HG03064 (cell line): Measurements from ENCODE around the gene ZNF740.
"Not testable (repeated sequence)": the region's sequence is repeated elsewhere in the genome, so short reads cannot be mapped to it uniquely, and the experiment has no call there.

Source experiments
- ATAC-seq: cut with Tn5 transposase; IDR thresholded peaks from one replicate; pipeline ENCODE4 v1.9.1; 2021; ENCODE audit warnings: low read depth; ENCODE audit not compliant: unreplicated experiment

The ZNF740 gene

DNA sequence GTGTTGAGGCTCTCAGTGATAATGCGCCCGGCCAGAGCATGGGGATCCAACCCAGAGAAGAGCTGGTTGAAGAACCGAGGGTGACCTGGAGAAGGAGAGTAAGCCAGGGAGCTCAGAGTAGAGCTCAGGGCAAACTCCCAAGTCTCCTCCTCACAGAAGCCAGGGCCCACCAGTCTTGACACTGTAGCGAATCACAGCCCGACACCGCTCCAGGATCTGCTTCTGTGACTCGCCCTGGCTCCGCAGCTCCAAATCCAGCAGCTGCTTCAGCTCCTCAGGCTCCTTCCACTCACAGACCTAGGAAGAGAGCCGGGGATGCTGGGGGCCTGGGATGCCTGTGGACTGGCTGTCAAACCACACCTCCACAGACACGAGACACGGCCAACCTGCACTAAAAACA lies 8.2 kb upstream of the ZNF740 start:
- ATAC-seq, result no peak

DNA sequence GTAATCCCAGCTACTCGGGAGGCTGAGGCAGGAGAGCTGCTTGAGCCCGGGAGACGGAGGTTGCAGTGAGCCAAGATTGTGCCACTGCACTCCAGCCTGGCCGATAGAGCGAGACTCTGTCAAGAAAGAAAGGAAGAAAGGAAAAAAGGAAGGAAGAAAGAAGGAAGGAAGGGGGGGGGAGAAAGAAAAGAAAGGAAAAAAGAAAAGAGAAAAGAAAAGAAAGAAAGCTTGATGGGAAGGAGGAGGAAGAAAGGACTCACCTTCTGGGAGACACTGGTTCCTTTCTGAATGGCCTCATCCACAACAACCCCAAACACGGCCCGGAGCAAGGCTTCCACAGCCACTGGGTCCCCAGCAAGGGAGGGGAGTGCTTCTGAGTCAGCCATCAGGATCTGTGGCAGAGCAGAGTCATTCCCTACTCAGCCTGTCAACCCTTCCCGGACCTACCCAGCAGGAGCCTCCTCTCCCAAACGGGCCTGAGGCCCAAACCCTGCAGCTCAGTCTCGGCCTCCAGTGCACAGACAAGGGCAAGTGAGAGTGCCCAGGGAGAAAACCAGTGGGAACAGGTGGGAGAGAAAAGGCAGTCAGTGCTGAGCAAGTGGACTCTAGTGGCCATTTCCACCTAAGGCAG lies 7.3 kb upstream of the ZNF740 start:
- no peak for ATAC-seq

DNA sequence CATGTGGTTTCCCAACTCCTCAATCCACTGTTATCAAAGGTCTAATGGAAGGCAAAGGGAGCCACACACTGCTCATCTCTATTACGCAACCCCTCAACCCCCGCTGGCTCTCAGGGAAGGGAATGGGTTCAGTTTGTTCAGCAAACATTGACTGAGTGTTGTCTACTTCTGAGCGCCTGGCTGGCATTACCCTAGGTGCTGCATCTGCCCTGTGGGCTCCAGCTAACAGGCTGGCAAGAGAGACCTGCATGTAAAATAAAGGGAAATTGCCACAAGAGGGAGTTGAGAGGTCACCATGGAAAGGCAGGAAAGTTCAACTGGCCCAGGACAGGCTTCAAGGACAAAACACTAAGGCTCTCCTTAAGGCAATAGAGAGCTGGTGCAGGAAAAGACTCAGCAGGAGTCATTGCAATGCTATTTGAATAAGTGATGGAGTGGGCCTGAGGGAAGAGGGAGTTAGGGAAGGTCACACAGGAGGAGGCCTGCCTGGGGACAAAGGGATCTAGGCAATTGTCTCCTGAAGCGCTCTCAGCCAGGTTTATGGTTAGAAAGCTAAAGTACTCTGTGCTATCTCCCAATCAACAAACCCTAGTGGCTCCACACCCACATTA lies 5.5 kb upstream of the ZNF740 start:
- ATAC-seq, result no peak

DNA sequence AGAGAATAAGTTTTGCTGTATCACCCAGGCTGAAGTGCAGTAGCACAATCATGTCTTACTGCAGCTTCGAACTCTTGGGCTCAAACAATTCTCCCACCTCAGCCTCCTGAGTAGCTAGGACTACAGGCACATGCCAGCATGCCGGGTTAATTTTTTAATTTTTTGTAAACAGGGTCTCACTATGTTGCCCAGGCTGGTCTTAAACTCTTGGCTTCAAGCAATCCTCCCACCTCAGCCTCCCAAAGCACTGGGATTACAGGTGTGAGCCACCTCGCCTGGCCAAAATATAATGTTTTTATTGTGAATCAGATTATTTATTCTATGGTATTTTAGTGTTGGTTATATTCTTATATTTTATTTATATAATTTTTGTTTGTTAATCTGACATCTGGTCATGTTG lies 3.8 kb upstream of the ZNF740 start:
- no peak for ATAC-seq

DNA sequence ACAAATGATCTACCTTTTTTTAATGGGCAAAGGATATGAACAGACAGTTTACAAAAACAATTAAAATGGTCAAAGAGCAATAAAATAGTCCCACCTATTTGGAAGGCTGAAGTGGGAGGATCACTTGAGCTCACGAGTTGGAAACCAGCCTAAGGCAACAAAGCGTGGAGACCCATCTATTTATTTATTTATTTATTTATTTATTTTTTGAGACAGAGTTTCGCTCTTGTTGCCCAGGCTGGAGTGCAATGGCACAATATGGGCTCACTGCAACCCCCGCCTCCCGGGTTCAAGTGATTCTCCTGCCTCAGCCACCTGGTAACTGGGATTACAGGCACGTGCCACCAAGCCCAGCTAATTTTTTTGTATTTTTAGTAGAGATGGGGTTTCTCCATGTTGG lies 3.1 kb upstream of the ZNF740 start:
- not testable (repeated sequence) for ATAC-seq

DNA sequence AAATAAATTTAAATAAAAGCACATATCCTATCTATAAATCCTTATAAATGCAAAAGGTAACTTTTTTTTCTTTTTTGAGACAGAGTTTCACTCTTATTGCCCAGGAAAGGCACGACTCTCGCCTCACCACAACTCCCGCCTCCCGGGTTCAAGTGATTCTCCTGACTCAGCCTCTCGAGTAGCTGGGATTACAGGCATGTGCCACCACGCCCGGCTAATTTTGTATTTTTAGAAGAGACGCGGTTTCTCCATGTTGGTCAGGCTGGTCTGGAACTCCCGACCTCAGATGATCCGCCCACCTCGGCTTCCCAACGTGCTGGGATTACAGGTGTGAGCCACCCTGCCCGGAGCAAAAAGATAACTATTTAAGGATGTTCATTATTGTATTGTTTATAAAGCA lies 1.7 kb upstream of the ZNF740 start:
- ATAC-seq, result not testable (repeated sequence)

DNA sequence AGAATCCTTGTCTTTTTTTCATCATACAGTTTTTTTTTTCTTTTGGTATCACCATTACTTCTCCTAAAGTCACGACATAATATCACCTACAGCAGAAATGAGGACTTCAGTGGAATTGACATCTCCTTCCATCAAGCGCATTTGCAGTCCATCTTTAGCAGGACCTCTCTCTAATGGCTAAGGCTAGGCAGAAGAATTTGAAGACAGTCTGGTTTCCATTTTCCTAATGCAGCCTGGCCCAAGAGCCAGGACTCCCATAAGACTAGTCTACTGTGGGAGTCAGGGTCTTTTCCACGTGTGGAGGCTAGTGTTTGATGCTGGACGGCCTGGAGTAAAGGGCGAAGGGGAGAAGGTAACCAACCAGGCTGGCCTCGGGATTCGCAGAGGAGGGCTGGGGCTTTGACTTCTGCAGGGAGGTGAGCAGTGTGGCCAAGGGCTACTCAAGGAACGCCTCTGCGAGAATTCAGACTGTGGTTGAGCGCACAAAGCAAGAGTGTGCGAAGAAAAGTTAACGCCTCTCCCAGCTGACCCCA lies 769 bp upstream of the ZNF740 start:
- ATAC-seq, result peak; percentile 7

DNA sequence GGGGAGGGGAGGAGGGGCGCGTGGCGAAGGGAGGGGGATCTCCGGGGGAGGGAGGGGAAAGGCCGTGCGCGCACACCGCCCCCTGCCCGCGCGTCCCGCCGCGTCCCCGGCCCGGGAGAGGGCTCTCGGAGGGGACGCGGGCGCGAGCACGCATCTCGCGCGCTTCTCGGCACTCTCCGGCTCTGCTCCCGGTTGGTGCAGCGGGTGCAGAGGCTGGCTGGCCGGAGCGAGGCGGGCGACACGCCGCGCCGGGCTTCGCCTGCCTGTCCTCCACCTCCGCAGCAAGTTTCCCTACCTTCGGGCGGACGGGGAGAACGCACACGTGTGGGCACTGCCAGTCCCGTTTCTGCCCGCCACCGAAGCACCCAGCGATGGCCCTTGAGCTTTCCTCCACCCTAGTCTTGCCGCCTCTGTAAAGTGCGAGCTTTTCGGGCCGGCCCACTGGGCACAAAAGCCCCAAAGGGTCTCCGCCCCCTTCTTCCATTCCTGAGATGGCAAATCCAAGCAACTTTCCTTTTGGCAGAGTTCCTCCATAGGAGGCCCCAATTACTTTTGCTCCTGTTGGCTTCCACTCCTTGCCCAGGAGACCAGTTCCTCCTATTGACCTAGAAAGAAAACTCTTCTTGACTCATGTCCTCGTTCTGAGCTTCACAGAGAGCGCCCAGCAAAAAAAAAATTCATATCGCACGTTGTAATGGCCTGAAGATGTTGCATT lies 566 bp downstream of the ZNF740 start:
- ATAC-seq, result peak; percentile 40

DNA sequence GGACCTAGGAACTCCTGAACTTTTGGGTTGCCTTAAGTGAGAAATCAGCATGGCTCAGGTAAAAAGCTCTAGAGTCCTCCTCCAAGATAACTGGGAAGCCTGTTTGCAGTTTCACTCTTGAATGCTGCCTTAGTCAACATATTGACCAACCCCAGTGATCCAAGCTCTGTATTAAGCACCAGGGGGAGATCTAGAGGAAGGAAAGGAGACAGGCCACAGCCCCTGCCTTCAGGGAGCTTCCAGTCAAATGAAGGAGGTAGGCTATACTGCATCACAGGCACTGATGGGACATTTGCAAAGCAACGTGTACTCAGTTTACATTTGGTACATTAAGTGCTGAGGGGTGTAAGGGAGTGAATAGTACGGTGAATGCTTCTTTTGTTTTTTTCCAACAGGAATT lies 1.4 kb downstream of the ZNF740 start:
- no peak for ATAC-seq

DNA sequence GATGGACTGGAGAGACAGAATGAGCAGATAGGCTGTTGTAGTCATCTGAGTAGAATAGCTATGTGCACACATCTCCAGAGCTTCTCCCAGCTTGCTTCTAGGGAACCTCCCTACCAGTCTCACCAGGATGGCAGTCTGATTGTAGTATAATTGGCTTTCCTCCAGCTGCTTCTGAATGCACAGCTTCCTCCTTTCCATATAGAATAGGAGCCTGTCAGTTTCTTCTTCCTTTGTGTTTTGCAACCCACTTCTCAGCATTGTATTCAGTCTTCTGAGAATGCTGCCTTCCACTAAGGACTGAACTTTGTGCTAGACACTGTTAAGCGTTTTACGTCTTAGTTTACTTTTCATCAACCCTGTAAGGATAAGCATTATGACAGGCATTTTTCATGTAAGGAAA lies 2.4 kb downstream of the ZNF740 start:
- no peak for ATAC-seq

DNA sequence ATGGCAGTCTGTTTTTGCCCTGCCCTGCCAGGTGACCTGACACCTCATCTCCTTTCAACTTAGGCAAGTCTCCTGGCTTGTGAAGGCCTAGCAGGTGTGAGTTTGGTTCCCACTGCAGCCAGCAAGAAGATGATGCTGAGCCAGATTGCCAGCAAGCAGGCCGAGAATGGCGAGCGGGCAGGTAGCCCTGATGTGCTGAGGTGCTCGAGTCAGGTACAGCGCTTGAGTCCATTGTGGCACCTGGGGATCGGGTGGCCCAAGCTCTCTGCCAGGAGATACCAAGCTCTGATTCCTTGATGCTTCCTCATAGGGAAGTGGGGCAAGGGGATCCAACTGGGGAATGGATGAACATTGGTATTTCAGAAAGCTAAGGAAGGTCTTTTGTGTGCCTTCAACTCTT lies 4.3 kb downstream of the ZNF740 start:
- ATAC-seq, result no peak

DNA sequence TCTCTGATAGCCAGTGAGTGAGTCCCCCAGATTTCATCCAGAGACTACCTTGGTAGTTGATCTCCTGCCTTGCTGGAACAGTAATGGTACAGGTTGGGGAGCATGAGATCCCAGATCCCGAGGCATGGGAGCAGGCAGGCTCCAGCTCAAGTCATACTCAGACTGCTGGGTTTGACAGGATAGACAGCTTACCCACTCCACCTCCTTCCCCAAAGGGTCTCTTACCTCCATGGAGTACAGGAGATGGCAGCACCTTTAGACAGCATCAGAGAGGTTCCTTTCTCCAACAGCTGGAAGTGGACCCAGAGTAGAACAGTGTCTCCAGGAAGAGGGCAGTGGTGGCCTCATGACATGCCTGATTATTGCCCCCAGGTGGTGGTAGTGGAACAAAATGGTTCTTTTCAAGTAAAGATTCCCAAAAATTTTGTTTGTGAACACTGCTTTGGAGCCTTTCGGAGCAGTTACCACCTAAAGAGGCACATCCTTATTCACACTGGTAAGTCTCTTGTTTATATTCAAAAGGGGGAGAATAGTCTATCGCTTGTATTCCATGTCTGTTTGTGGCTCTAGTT lies 5.1 kb downstream of the ZNF740 start:
- ATAC-seq, result no peak

DNA sequence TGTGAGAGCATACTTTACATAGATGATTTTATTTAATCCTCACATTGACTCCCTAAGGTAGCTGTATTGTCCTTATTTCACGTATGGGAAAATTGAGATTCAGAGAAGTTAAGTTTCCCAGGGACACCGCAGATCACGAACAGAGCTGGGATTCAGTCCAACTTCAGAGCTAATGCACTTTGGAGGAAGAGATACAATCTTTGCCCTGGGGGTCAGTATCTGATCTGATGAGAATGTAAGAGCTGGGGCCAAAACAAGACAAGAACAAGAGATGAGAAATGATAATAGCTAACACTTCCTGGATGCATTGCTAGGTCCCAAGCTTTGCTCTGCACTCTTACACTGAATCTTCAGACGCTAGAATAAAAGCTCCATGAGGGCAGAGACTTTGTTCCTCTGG lies 6.2 kb downstream of the ZNF740 start:
- no peak for ATAC-seq

DNA sequence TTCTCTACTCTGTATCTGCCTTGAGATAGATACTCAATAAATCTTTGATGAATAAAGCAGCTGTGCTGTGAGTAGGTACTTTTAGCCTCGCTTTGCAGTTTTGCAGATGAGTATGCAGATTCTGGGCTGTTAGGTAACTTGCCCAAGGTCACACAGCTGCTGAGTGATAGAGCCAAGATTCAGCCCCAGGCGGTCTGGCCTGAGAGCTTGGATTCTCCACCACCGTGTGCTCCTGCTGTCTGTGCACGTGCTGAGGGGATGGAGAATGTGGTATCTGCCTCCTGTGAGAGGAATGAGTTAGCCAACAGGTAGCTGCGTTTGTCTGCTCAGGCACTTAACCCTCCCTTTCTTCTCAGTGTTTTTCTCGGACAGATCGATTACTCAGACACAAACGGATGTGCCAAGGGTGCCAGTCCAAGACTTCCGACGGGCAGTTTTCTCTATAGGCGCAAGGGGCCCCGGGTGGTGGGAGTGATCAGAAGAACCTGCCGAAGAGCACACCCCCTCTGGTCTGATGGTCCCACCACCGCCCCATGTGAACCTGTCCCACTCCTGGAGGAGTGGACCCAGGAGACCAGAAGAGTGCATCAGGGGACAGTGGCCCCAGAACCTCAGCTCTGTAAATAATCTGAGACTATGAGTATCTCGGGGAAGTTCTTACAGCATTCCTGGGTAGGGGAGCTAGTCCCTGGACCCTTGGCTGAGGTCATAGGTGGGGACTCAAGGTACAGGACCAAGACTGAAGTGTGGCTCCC lies 6.8 kb downstream of the ZNF740 start:
- ATAC-seq, result no peak

DNA sequence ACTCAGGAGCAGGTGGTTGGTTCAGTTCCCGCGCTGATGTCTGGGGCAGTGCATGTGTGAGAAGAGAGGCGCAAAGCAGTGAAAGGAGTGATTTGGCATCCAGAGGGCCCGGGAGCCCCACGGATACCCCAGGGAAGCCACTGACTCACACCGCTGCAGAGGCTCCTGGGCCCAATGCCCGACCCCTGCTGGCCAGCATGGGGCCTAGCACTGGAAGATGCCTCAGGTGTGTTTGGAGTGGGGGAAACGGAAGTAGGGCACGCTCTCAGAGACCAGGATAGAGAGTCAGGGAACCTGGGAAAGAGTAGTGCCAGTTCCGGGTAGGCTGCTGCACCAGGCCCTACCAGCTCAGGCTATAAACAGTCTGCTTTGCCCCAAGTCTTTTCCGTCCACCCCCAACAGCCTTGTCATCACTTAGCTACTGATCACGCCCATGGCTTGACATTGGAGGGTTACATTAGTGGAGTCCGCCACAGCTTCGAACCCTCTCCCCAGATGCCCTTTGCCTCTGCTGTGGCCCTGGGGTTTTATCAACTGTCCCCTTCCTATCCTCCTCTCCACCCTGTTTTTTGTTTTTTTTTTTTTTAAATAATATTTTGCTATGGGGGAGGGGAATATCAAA lies 9.7 kb downstream of the ZNF740 start:
- no peak for ATAC-seq

DNA sequence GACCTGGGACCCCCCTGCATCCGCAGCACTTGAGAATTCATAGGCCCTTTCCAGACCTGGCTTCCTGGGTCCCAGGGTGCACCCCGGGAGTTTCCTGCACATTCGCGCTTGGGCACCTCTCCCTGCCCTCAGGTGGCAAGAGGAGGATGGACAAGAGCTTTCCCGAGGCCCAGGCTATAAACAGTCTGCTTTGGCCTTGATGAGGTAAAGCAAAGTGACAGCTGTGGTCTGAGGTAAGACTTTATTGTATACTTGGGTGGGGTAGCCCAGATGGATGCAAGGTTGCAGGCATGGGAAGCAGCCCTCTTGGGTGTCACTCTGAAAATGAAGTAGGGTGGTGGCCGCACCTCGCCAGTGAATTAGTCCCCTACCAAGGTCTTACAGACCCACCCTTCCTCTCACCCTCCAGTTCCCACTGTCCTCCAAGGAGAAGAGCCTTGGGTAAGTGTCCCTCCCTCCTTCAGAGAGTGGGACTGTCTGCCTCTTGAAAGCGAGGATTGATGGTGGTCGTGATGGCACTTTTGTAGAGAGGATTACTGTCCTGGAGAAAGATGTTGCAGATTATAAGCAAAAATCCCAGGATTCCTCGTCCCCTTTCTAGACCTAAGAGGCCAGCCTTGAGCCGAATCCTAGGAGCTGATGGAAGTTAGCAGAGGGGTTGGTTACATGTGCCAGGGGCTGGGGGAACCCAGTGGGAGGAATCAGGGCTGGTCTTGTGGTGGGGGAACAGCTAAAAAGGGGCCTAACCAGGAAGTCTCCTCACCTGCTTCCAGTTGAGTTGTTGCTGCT lies 10.8 kb downstream of the ZNF740 start:
- ATAC-seq, result no peak

DNA sequence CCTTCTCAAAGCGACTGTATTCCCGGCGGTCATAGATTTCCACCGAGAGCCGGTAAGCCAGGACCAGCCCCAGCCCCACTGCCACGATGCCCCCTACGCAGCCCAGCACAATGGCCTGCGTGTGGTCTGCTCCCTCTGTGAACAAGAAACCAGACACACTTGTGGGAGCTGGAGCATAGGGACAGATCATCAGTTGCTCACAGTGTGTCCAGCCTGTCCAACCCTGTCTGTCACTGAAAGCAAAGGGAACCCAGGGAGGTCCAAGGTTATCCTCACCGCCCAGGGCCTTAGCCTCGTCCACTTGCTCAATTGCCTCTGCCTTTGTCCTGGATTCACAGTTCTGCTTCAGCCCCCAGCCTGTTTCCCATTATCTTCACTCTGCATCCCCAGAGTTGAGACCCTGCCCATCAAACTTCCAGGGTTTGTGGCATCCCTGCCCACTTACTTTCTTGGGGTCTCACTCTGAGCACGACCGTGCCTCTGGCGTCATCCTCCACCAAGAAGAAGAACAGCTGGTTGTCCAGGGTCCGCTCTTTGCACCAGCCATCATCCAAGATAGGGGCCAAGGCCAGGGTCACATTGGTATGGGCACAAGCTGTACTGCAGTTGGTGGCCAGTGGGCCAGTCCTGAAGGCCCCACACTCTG lies 11.5 kb downstream of the ZNF740 start:
- ATAC-seq, result no peak

DNA sequence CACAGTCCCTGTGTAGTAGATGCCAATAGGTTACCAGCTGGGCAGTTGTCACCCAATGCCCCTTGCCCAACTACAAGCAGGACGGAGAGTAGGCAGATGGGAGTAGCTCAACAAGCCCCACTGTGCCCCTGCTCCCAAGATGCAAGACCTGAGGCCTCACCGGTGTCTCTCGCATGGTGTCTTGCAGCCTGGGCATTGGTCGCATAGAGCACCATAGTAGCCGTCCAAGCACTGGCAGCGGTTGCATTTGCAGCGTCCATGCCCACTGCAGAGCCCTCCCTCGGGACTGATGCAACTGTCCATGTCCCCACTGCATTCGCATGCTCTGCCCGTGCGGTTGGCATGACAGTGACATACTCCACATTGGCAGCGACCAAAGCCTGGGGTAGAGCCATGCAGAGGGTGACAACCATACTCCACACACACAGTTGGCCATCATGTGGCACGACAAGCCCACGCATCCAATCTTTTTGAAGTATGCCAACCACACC lies 12.1 kb downstream of the ZNF740 start:
- no peak for ATAC-seq

DNA sequence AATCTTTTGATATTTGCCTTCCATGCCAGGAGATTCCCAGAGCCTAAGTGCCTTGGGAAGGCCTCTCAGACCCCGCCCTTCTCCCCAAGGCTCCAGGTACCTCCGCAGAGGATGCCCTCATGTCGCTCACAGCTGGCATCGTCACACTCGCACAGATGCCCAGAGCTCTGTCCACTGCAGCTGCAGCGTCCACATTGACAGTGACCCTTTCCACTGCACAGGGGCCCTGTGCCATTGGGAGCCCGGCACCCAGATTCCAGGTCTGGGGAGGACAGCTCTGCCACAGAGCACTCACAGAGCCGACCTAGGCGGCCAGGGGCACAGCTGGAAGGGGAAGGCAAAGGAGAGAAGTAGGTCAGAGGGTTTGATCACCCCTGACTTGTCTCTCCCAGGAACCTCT lies 12.5 kb downstream of the ZNF740 start:
- ATAC-seq, result no peak
